OCI-LY7 (cell line): ENCODE data around the gene OGFR. TPM values are rescaled to one million over a fixed set of nuclear protein-coding genes. Genes with fewer than 3 reads are reported as not detected.

Experiments used
- BruUV-seq: library from RNA; stranded (reverse); fragments of 400-500 nt; replicated peaks from 2 replicates; lab custom pipeline; 2021; lab: Mats Ljungman, UMichigan
- CTCF ChIA-PET: fragments of 300-600 bp; sonication (Branson Sonifier 250); formaldehyde crosslinking; loops from one replicate; lab custom pipeline; 2022; ENCODE audit warnings: antibody characterized with exemption; ENCODE audit not compliant: unreplicated experiment; lab: Charles Lee
- POLR2A ChIA-PET: fragments of 300-600 bp; sonication (Branson Sonifier 250); formaldehyde crosslinking; loops from one replicate; lab custom pipeline; 2022; ENCODE audit warnings: antibody characterized with exemption; lab: Charles Lee
- DNase-seq: peaks from one replicate; pipeline ENCODE4 v3.0.0-alpha.2; 2015; ENCODE audit warnings: low spot score
- H2AFZ ChIP-seq: fragments of 200-600 bp; sonication (generic), shearing (Covaris generic); 2 replicates; pipeline ENCODE4 v1.6.1; 2014; ENCODE audit warnings: mild to moderate bottlenecking, antibody characterized with exemption, low read length, moderate library complexity
- H3K27ac ChIP-seq: fragments of 200-600 bp; sonication (generic); 2 replicates; pipeline ENCODE4 v1.5.1; 2014; ENCODE audit warnings: mixed run types, low read depth, mild to moderate bottlenecking, moderate library complexity, low read length, inconsistent platforms; ENCODE audit not compliant: poor library complexity, severe bottlenecking
- H3K36me3 ChIP-seq: fragments of 200-600 bp; sonication (generic); 2 replicates; pipeline ENCODE4 v1.6.1; 2014; ENCODE audit warnings: mild to moderate bottlenecking, antibody characterized with exemption, low read length, moderate library complexity, mixed read lengths; ENCODE audit not compliant: insufficient read depth
- H3K4me1 ChIP-seq: fragments of 200-600 bp; sonication (generic); 2 replicates; pipeline ENCODE4 v1.5.1; 2014; ENCODE audit warnings: mild to moderate bottlenecking, low read length; ENCODE audit not compliant: insufficient read depth, poor library complexity, severe bottlenecking
- H3K4me2 ChIP-seq: fragments of 200-600 bp; sonication (generic); 2 replicates; pipeline ENCODE4 v1.6.1; 2014; ENCODE audit warnings: mild to moderate bottlenecking, low read length
- H3K4me3 ChIP-seq: fragments of 200-600 bp; sonication (generic); 2 replicates; pipeline ENCODE4 v1.5.1; 2014; ENCODE audit warnings: mild to moderate bottlenecking, low read depth, low read length; ENCODE audit not compliant: poor library complexity, severe bottlenecking
- H3K79me2 ChIP-seq: fragments of 200-600 bp; sonication (generic); 2 replicates; pipeline ENCODE4 v1.6.1; 2016; ENCODE audit warnings: low read depth, mild to moderate bottlenecking, low read length, moderate library complexity, mixed read lengths; ENCODE audit not compliant: insufficient read depth
- H3K9me2 ChIP-seq: fragments of 200-600 bp; sonication (generic); 2 replicates; pipeline ENCODE4 v1.6.1; 2016; ENCODE audit warnings: mild to moderate bottlenecking, low read length, mixed read lengths; ENCODE audit not compliant: insufficient read depth
- H3K9me3 ChIP-seq: fragments of 200-600 bp; sonication (generic); 2 replicates; pipeline ENCODE4 v1.6.1; 2014; ENCODE audit warnings: mild to moderate bottlenecking, mixed run types, low read length, mixed read lengths
- H4K20me1 ChIP-seq: fragments of 200-600 bp; sonication (generic); 2 replicates; pipeline ENCODE4 v1.6.1; 2014; ENCODE audit warnings: mild to moderate bottlenecking, antibody characterized with exemption, low read length, moderate library complexity, mixed read lengths; ENCODE audit not compliant: insufficient read depth
- CTCF ChIP-seq: fragments of 200-600 bp; sonication (generic); conservative IDR thresholded peaks from 2 replicates; pipeline ENCODE4 v1.5.1; 2014; ENCODE audit warnings: mild to moderate bottlenecking, antibody characterized with exemption, low read length, moderate library complexity, mixed read lengths
- EZH2phosphoT487 ChIP-seq: fragments of 200-600 bp; sonication (generic); IDR thresholded peaks from 2 replicates; pipeline ENCODE4 v1.6.1; 2018; ENCODE audit warnings: low read depth, borderline replicate concordance, mild to moderate bottlenecking, mixed run types, antibody characterized with exemption, low read length, moderate library complexity, mixed read lengths
- intact Hi-C: fragments of 100-400 bp; cut with micrococcal nuclease; formaldehyde crosslinking; loops from one replicate; pipeline ENCODE4 v1.10.0; 2022; ENCODE audit not compliant: unreplicated experiment
- total RNA-seq, 2 experiments: library from RNA; depleted of rRNA in 1 of 2; stranded (reverse); fragments of >200 nt in 1 of 2; shearing (Covaris generic) in 1 of 2; gene quantifications; 2 replicates each; pipeline ENCODE4 v1.2.3, GENCODE V29; 2014 to 2022

Gene OGFR
- total RNA-seq, 2 experiments from 2014 or later, result 64.8 to 69.9 TPM

DNA sequence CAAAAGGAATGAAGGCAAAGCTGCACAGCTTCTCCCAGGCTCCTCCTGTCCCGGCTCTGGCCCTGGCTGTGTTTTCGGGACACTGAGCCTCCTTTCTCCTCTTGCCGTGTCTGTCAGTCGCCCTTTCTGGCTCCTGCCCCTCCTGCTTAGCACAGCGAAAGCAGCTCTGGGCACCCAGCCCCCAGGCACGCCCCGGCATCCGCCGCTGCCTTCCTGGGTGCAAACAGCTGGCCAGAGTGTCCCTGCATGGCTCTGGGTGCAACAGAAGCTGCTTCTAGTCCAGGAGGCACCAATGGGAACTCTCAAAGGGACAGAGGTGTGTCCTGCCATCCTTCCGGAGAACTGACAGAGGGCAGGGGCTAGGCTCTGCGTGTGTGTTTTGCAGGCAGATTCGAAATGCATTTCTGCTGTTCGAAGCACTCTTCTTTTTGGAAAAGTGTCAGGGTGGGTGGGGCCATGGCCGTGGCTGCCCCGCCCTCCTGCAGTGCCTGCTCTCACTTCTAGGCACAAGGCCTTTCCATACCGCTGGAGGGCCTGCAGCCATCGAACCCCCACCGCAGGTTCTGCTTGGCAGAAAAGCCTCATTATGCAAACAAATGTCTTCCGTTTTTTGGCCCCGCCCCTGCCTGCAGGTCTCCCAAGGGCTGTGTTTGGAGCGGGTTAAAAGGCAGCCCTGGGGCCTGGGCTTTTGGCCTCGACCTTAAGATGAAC, 27.7 kb downstream of the OGFR start:
- DNase-seq, result peak; percentile 87
- peak overlapping the region; percentile 18 for H3K27ac ChIP-seq
- CTCF ChIA-PET, result interaction anchor here (0.6 to 0.8 kb wide), 2 partner anchors 10 to 24 kb away, joined by 3 read pairs; no protein-coding TSS in a partner anchor
- H3K79me2 ChIP-seq, result no peaks in the 10 kb centered on the region
- BruUV-seq, result no TSS peak
- H3K9me3 ChIP-seq, result no peaks in the 10 kb centered on the region
- H3K4me1 ChIP-seq, result peaks cover 16% of the 10 kb centered on the region
- no peaks in the 10 kb centered on the region for H3K9me2 ChIP-seq
- H2AFZ ChIP-seq, result peak overlapping the region; percentile 34; the same call in 1 of the 2 replicates
- H3K4me3 ChIP-seq, result peak overlapping the region; percentile 44
- H4K20me1 ChIP-seq, result no peaks in the 10 kb centered on the region
- no peaks in the 10 kb centered on the region for H3K36me3 ChIP-seq
- TF ChIP-seq CTCF (no peak; the same call in 1 of the 2 replicates), EZH2phosphoT487 (no peak)
- H3K4me2 ChIP-seq, result peak overlapping the region; percentile 48
- POLR2A ChIA-PET, result interaction anchor here (0.7 kb wide), 1 partner anchor 14 kb away, joined by 3 read pairs; no protein-coding TSS in a partner anchor
- intact Hi-C loops, result no loop called here

DNA sequence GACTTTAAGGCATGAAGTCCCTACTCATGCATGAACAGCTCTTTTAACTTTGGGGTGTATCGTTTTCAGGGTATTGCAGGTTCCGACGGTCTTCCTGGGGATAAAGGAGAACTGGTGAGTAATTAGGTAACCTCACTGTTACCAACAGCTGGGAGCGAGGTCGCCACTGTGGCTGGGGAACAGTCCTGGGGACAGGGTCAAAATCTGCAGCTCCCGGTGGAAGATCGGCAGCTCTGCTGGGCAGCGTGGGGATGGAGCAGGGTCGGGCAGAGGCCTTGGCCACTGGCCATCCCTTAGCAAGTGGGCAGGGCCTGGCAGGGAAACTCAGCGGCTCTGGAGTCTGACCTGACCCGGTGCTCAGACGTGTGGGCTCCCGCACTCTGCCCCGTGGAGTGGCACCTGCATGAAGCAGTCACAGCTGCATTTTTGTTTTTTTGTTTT, 28.3 kb downstream of the OGFR start:
- peak overlapping the region; percentile 44 for H3K4me3 ChIP-seq
- no peaks in the 10 kb centered on the region for H3K36me3 ChIP-seq
- CTCF ChIA-PET, result interaction anchor here (0.6 kb wide), 1 partner anchor 24 kb away, joined by 3 read pairs; no protein-coding TSS in a partner anchor
- H3K4me1 ChIP-seq, result peaks cover 21% of the 10 kb centered on the region
- no peaks in the 10 kb centered on the region for H3K79me2 ChIP-seq
- no peak for DNase-seq
- H4K20me1 ChIP-seq, result no peaks in the 10 kb centered on the region
- H3K27ac ChIP-seq, result peak overlapping the region; percentile 18
- no peaks in the 10 kb centered on the region for H3K9me3 ChIP-seq
- intact Hi-C loops, result no loop called here
- peak overlapping the region; percentile 48 for H3K4me2 ChIP-seq
- TF ChIP-seq CTCF (no peak; the same call in 1 of the 2 replicates), EZH2phosphoT487 (no peak)
- BruUV-seq, result no TSS peak
- H3K9me2 ChIP-seq, result no peaks in the 10 kb centered on the region
- H2AFZ ChIP-seq, result peak overlapping the region; percentile 34; the same call in 1 of the 2 replicates
- POLR2A ChIA-PET, result no interaction called here
